ENCODE measurements around the gene E4F1.

E4F1 gene

GRCh38 chr16:2223221-2223941, at the start of gene E4F1:
Gene E4F1 (plus strand): TSS chr16:2223591. CDS start chr16:2223614, 23 bp downstream.
- peak; percentile 94 for DNase-seq (ENCODE audit: extremely low read depth, low read depth)
- peak within 1 kb of the TSS; percentile 92 for H3K4me3 ChIP-seq (replicated peaks; ENCODE audit: low read depth, low read length)
- no peak for TF ChIP-seq CTCF (IDR thresholded peaks at IDR 0.05; ENCODE audit: low read depth, low read length, missing control alignments)

- no peak for TF ChIP-seq CTCF (IDR thresholded peaks at IDR 0.05; ENCODE audit: low read depth, low read length, missing control alignments)
- no peak overlapping the region for H3K4me3 ChIP-seq (replicated peaks; ENCODE audit: low read depth, low read length)
- no peak for DNase-seq (ENCODE audit: extremely low read depth, low read depth)
These were observed 49.5 kb upstream of the E4F1 start for GRCh38 chr16:2173916-2174315.

- no peak overlapping the region for H3K4me3 ChIP-seq (replicated peaks; ENCODE audit: low read depth, low read length)
- no peak for TF ChIP-seq CTCF (IDR thresholded peaks at IDR 0.05; ENCODE audit: low read depth, low read length, missing control alignments)
- no peak for DNase-seq (ENCODE audit: extremely low read depth, low read depth)
These were observed 48.8 kb upstream of the E4F1 start for GRCh38 chr16:2174396-2175131.

GRCh38 chr16:2175454-2175853, 47.9 kb upstream of the E4F1 start:
- no peak for TF ChIP-seq CTCF (IDR thresholded peaks at IDR 0.05; ENCODE audit: low read depth, low read length, missing control alignments)
- no peak overlapping the region for H3K4me3 ChIP-seq (replicated peaks; ENCODE audit: low read depth, low read length)
- no peak for DNase-seq (ENCODE audit: extremely low read depth, low read depth)

GRCh38 chr16:2176047-2176446, 47.3 kb upstream of the E4F1 start:
- DNase-seq (ENCODE audit: extremely low read depth, low read depth), result no peak
- no peak for TF ChIP-seq CTCF (IDR thresholded peaks at IDR 0.05; ENCODE audit: low read depth, low read length, missing control alignments)

GRCh38 chr16:2177101-2177500, 46.3 kb upstream of the E4F1 start:
- no peak for DNase-seq (ENCODE audit: extremely low read depth, low read depth)
- no peak for TF ChIP-seq CTCF (IDR thresholded peaks at IDR 0.05; ENCODE audit: low read depth, low read length, missing control alignments)
- H3K4me3 ChIP-seq (replicated peaks; ENCODE audit: low read depth, low read length), result no peak overlapping the region

More at GRCh38 chr16:2176047-2176446, 47.3 kb upstream of the E4F1 start:
- no peak overlapping the region for H3K4me3 ChIP-seq (replicated peaks; ENCODE audit: low read depth, low read length)

Data from HFF-Myc (cell line).